ENCODE data around the gene ZNF184. TPM values are rescaled to one million over a fixed set of nuclear protein-coding genes. Genes with fewer than 3 reads are reported as not detected.

The ZNF184 gene
- total and polyA plus RNA-seq, 8 donors = 6.0 to 21.2 (median 16.1) TPM

DNA sequence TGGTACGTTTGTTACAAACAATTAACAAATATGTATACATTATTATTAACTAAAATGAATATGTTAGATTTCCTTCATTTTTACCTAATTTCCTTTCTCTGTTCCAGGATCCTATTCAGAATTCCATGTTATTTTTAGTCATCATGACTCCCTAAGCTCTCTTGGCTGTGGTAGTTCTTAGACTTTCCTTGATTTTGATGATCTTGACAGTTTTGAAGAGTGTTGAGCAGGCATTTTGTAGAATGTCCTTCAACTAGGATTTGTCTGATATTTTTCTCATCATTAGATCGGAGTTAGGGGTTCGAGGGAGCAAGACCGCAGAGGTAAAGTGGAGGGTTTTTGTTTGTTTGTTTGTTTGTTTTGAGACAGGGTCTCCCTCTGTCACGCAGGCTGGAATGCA is 44.3 kb upstream of the ZNF184 start:
- Histone ChIP-seq H3K4me1 (peaks cover 7 to 9% of the 10 kb centered on the region in 2 donors), H3K36me3 (no peaks in the 10 kb centered on the region), H3K4me3 (no peak overlapping the region), H3K27ac (no peak overlapping the region), H3K27me3 (peaks cover 31 to 54% of the 10 kb centered on the region in 2 donors), H3K9me3 (no peaks in the 10 kb centered on the region)
- TF ChIP-seq, protein P1, sequence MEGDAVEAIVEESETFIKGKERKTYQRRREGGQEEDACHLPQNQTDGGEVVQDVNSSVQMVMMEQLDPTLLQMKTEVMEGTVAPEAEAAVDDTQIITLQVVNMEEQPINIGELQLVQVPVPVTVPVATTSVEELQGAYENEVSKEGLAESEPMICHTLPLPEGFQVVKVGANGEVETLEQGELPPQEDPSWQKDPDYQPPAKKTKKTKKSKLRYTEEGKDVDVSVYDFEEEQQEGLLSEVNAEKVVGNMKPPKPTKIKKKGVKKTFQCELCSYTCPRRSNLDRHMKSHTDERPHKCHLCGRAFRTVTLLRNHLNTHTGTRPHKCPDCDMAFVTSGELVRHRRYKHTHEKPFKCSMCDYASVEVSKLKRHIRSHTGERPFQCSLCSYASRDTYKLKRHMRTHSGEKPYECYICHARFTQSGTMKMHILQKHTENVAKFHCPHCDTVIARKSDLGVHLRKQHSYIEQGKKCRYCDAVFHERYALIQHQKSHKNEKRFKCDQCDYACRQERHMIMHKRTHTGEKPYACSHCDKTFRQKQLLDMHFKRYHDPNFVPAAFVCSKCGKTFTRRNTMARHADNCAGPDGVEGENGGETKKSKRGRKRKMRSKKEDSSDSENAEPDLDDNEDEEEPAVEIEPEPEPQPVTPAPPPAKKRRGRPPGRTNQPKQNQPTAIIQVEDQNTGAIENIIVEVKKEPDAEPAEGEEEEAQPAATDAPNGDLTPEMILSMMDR (IDR thresholded peaks at IDR 0.05) = no peak
- no peak for DNase-seq
- intact Hi-C loops (cut with DNase I) = no loop called here
- ATAC-seq = no peak

DNA sequence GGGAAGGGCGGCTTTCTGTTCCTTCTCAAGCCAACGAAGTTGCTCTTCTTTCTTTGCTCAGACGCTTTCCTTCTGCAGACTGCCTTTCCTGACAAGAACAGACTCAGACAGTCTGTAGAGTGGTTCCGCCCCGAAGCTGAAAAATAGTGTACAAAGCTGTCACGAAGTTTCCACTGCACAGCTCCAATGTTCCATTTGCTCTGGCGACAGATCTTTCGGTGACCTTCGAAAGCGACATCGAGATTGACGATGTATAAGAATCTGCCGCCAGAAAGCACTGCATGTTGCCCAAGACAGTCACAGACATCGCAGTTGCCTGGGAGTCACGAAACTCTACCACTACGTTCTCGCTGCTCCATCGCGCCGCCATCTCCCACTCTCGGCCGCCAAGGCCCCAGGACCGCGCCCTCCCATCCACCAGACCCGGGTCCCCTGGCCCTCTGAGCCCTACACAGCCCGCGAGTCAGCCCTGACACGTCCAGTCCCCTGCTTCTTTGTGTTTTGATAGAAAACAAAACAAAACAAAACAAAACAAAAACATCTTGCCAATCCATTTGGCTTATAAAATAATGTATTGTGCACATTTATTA is 42.1 kb upstream of the ZNF184 start:
- no peak for DNase-seq
- Histone ChIP-seq H3K27me3 (peaks cover 37 to 76% of the 10 kb centered on the region in 2 donors), H3K4me3 (no peak overlapping the region)

DNA sequence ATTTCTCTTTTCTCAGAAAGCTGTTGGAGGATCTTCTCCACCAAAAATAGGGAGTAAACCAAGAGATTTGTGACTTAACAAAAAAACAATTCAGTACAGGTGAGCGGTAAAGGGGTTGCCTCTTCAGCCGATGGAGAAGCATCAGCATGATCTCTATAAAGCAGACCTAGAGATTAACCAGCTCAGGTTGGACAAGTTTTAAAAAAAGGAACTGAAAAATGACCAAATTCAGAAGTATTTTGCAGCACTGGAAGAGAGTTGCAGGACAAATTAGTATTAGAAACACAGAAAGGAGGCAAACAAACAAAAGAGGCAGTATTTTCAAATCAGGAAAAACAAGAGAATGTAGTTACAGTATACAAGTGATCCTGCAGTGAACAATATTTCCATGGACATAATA is 39.6 kb upstream of the ZNF184 start:
- DNase-seq (no peak), ATAC-seq (no peak)
- TF ChIP-seq, protein P1 (IDR thresholded peaks at IDR 0.05) = no peak
- Histone ChIP-seq H3K9me3 (no peaks in the 10 kb centered on the region), H3K4me3 (no peak overlapping the region), H3K27me3 (peaks cover 37 to 84% of the 10 kb centered on the region in 2 donors), H3K36me3 (no peaks in the 10 kb centered on the region), H3K27ac (no peak overlapping the region), H3K4me1 (no peaks in the 10 kb centered on the region)
- intact Hi-C loops (cut with DNase I) = no loop called here

More for the DNA sequence above, 42.1 kb upstream of the ZNF184 start:
- Histone ChIP-seq H3K4me1 (peaks cover 7 to 9% of the 10 kb centered on the region in 2 donors), H3K36me3 (no peaks in the 10 kb centered on the region), H3K9me3 (no peaks in the 10 kb centered on the region), H3K27ac (no peak overlapping the region)
- ATAC-seq = no peak
- TF ChIP-seq, protein P1 (IDR thresholded peaks at IDR 0.05) = no peak
- intact Hi-C loops (cut with DNase I) = no loop called here

DNA sequence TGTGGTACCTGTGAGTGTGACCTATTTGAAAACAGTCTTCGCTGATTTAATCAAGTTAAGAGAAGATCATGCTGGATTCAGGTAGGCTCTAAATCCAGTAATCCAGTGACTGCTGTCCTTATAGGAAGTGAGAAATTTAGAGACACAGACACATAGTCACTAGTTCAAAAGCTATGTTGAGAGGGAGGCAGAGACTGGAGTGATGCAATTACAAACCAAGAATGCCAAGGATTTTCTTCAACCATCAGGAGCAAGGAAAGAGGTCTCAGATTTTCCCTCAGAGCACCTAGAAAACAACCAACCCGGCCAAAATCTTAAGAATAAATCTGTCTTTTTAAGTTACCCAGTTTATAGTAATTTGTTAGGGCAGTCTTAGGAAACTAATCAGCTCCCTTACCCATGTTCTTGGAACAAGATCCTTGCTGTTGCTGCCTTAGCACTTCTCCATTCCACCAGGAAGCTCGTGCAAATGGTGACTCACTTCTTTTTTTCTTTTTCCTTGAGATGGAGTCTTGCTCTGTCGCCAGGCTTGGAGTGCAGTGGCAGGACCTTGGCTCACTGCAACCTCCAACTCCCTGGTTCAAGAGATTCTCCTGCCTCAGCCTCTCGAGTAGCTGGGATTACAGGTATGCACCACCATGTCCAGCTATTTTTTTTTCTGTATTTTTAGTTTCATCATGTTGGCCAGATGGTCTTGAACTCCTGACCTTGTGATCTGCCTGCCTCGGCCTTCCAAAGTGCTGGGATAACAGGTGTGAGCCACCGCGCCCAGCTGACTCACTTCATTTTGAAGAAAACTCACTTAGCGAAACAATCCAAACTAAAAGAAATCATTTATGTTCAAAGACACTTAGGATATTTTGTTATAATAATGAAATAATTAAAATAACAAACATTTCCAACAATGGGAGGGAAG is 34.4 kb upstream of the ZNF184 start:
- DNase-seq (no peak), ATAC-seq (no peak)
- no peaks in the 10 kb centered on the region for H3K36me3 ChIP-seq
- intact Hi-C loops (cut with DNase I) = no loop called here
- TF ChIP-seq, protein P1 (IDR thresholded peaks at IDR 0.05) = no peak
- peaks cover 7 to 59% of the 10 kb centered on the region in 2 donors for H3K27me3 ChIP-seq
- peaks cover 0 to 11% of the 10 kb centered on the region in 2 donors for H3K4me1 ChIP-seq
- no peak overlapping the region for H3K4me3 ChIP-seq
- H3K9me3 ChIP-seq = no peaks in the 10 kb centered on the region
- no peak overlapping the region for H3K27ac ChIP-seq

Data from left lung (tissue), 10 donors.